CD4-positive, alpha-beta T cell (primary cell): ENCODE data around the gene GALNTL6. TPM values are rescaled to one million over a fixed set of nuclear protein-coding genes. Genes with fewer than 3 reads are reported as not detected.

Source experiments
- ATAC-seq: fragments of 200-7000 bp; cut with Tn5 transposase; one replicate; pipeline ENCODE4 v1.10.0; 2022; ENCODE audit warnings: mild to moderate bottlenecking; ENCODE audit not compliant: poor library complexity
- CTCF ChIA-PET: fragments of 350-600 bp; sonication (Branson Sonifier 250); formaldehyde crosslinking; loops from one replicate; lab custom pipeline; 2021; ENCODE audit warnings: antibody characterized with exemption, inconsistent platforms; lab: Charles Lee
- POLR2A ChIA-PET: fragments of 350-600 bp; sonication (Branson Sonifier 250); formaldehyde crosslinking; loops from one replicate; lab custom pipeline; 2021; ENCODE audit warnings: antibody characterized with exemption, inconsistent platforms; lab: Charles Lee
- DNase-seq, 14 experiments: peaks; one replicate each; pipeline ENCODE4 v3.0.0-alpha.2; 2013 to 2020; ENCODE audit warnings: mixed read lengths in 2 of 14
- H3K27ac ChIP-seq, 2 donors: one replicate each; pipeline versions ENCODE4 v1.5.1 to v1.7.0; 2013; ENCODE audit warnings: low read length in 2 of 2, low read depth in 1 of 2, mild to moderate bottlenecking in 1 of 2
- H3K27me3 ChIP-seq, 2 experiments: 1 replicate in 1 of 2; 2 replicates in 1 of 2; pipeline versions ENCODE4 v1.6.1 to v1.7.0; 2013; ENCODE audit warnings: low read length in 2 of 2, control low read depth in 1 of 2, mild to moderate bottlenecking in 1 of 2, moderate library complexity in 1 of 2; ENCODE audit not compliant: insufficient read depth in 2 of 2, control insufficient read depth in 1 of 2
- H3K36me3 ChIP-seq: one replicate; pipeline ENCODE4 v1.6.1; 2013; ENCODE audit warnings: low read length, control low read depth; ENCODE audit not compliant: insufficient read depth
- H3K4me1 ChIP-seq: one replicate; pipeline ENCODE4 v1.6.1; 2013; ENCODE audit warnings: low read length, control low read depth; ENCODE audit not compliant: insufficient read depth
- H3K4me3 ChIP-seq: one replicate; pipeline ENCODE4 v1.5.1; 2013; ENCODE audit warnings: mild to moderate bottlenecking, low read length, moderate library complexity
- H3K9me3 ChIP-seq, 2 experiments: 1 replicate in 1 of 2; 2 replicates in 1 of 2; pipeline versions ENCODE4 v1.6.1 to v1.7.0; 2013; ENCODE audit warnings: low read length in 2 of 2, mild to moderate bottlenecking in 2 of 2, control low read depth in 1 of 2, moderate library complexity in 1 of 2; ENCODE audit not compliant: control insufficient read depth in 1 of 2, insufficient read depth in 1 of 2
- H3K27ac Mint-ChIP-seq: one replicate; pipeline ENCODE4 v1.8.0; 2020; ENCODE audit warnings: mixed read lengths
- H3K27me3 Mint-ChIP-seq: one replicate; pipeline ENCODE4 v1.8.0; 2021; ENCODE audit warnings: mixed read lengths
- H3K36me3 Mint-ChIP-seq: one replicate; pipeline ENCODE4 v1.8.0; 2021; ENCODE audit warnings: low read depth, mixed read lengths
- H3K4me1 Mint-ChIP-seq: one replicate; pipeline ENCODE4 v1.8.0; 2021; ENCODE audit warnings: low read depth, mixed read lengths
- H3K4me3 Mint-ChIP-seq: one replicate; pipeline ENCODE4 v1.8.0; 2020; ENCODE audit warnings: mild to moderate bottlenecking, mixed read lengths
- H3K9me3 Mint-ChIP-seq: one replicate; pipeline ENCODE4 v1.8.0; 2020; ENCODE audit warnings: mixed read lengths
- CTCF ChIP-seq: fragments of 200-600 bp; IDR thresholded peaks from one replicate; pipeline ENCODE4 v1.8.0; 2022; ENCODE audit warnings: antibody characterized with exemption, mild to moderate bottlenecking
- intact Hi-C, 2 experiments: fragments of 100-400 bp; cut with DNase I in 1 of 2; cut with micrococcal nuclease in 1 of 2; formaldehyde crosslinking; loops; one replicate each; pipeline versions ENCODE4 v1.15.1 to v1.9.0; 2023 to 2025; cut with DNase I, micrococcal nuclease
- total RNA-seq, 174 experiments: library from RNA in 2 of 174; stranded (reverse) in 2 of 174; gene quantifications; one replicate each; pipeline ENCODE4 v1.2.3 and lab custom pipeline; 2021 to 2026

The GALNTL6 gene
- total RNA-seq, 2 experiments from 2014 or later: not detected

GRCh38 chr4:172819353-172819752 is 1006.1 kb downstream of the GALNTL6 start:
- Histone ChIP-seq H3K9me3 (no peaks in the 10 kb centered on the region), H3K4me3 (no peak overlapping the region), H3K27me3 (no peaks in the 10 kb centered on the region), H3K27ac (no peak overlapping the region), H3K4me1 (no peaks in the 10 kb centered on the region), H3K36me3 (no peaks in the 10 kb centered on the region)
- DNase-seq (no peak), ATAC-seq (no peak)
- Mint-ChIP-seq H3K27ac (no peak overlapping the region), H3K9me3 (no peaks in the 10 kb centered on the region), H3K4me3 (no peak overlapping the region), H3K27me3 (peaks cover 8% of the 10 kb centered on the region), H3K36me3 (no peaks in the 10 kb centered on the region), H3K4me1 (no peaks in the 10 kb centered on the region)
- intact Hi-C loops: no loop called here
- POLR2A ChIA-PET: no interaction called here
- CTCF ChIA-PET: no interaction called here
- TF ChIP-seq CTCF: no peak

GRCh38 chr4:172822331-172822730 is 1009.1 kb downstream of the GALNTL6 start:
- POLR2A ChIA-PET: no interaction called here
- Histone ChIP-seq H3K9me3 (no peaks in the 10 kb centered on the region), H3K4me3 (no peak overlapping the region), H3K27ac (no peak overlapping the region), H3K4me1 (no peaks in the 10 kb centered on the region), H3K36me3 (no peaks in the 10 kb centered on the region), H3K27me3 (peaks cover 0 to 3% of the 10 kb centered on the region in 2 experiments)
- no peak for TF ChIP-seq CTCF
- Mint-ChIP-seq H3K36me3 (no peaks in the 10 kb centered on the region), H3K4me1 (no peaks in the 10 kb centered on the region), H3K27ac (no peak overlapping the region), H3K4me3 (no peak overlapping the region), H3K27me3 (peaks cover 8% of the 10 kb centered on the region), H3K9me3 (no peaks in the 10 kb centered on the region)
- no peak for ATAC-seq
- intact Hi-C loops: no loop called here
- DNase-seq: no peak
- CTCF ChIA-PET: no interaction called here

DNA sequence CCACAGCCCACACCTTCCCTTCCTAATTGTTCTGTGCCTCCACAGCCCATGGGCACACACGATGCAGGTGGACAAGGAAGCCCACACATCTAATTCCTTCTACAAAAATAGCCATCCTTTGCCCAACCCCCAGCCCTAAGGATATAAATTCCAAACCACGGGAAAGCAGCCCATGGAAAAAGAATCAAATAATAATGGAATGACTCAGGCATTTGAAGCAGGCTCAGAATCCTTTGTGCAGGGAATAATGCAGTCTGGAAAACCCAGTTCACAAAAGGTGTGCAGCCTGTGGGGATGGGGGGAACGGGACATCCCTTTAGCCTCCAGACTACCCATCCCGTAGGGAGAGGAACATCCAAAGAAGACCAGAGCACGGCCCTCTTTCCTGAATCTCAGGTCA is 1013.1 kb downstream of the GALNTL6 start:
- Mint-ChIP-seq H3K27ac (no peak overlapping the region), H3K36me3 (no peaks in the 10 kb centered on the region), H3K9me3 (no peaks in the 10 kb centered on the region), H3K4me3 (no peak overlapping the region), H3K27me3 (peaks cover 6% of the 10 kb centered on the region), H3K4me1 (no peaks in the 10 kb centered on the region)
- ChIA-PET POLR2A (no interaction called here), CTCF (no interaction called here)
- no peak for TF ChIP-seq CTCF
- Histone ChIP-seq H3K36me3 (no peaks in the 10 kb centered on the region), H3K4me3 (no peak overlapping the region), H3K9me3 (no peaks in the 10 kb centered on the region), H3K27ac (no peak overlapping the region), H3K27me3 (peaks cover 0 to 3% of the 10 kb centered on the region in 2 experiments), H3K4me1 (no peaks in the 10 kb centered on the region)
- ATAC-seq (no peak), DNase-seq (no peak)
- intact Hi-C loops: no loop called here
